Immature natural killer cell (primary cell): ENCODE results near the gene NSG1. TPM values are rescaled to one million over a fixed set of nuclear protein-coding genes. Genes with fewer than 3 reads are reported as not detected.
"Not testable (repeated sequence)": the region's sequence is repeated elsewhere in the genome, so short reads cannot be mapped to it uniquely, and the experiment has no call there.

ENCODE experiments used
- DNase-seq, 3 donors: peaks; one replicate each; pipeline ENCODE4 v3.0.0; 2022; ENCODE audit warnings: mixed read lengths in 1 of 3
- H3K27ac Mint-ChIP-seq, 6 donors: one replicate each; pipeline ENCODE4 v1.8.0; 2020; ENCODE audit warnings: mixed read lengths in 6 of 6, mild to moderate bottlenecking in 5 of 6, inconsistent platforms in 4 of 6, moderate library complexity in 3 of 6
- H3K27me3 Mint-ChIP-seq, 3 donors: one replicate each; pipeline ENCODE4 v1.8.0; 2020 to 2021; ENCODE audit warnings: low read depth in 3 of 3, mild to moderate bottlenecking in 3 of 3, mixed read lengths in 3 of 3, moderate library complexity in 3 of 3, inconsistent platforms in 1 of 3
- H3K36me3 Mint-ChIP-seq, 3 donors: one replicate each; pipeline ENCODE4 v1.8.0; 2020; ENCODE audit warnings: mixed read lengths in 3 of 3, inconsistent platforms in 2 of 3, mild to moderate bottlenecking in 2 of 3
- H3K4me1 Mint-ChIP-seq, 2 donors: one replicate each; pipeline ENCODE4 v1.8.0; 2020; ENCODE audit warnings: inconsistent platforms in 2 of 2, mild to moderate bottlenecking in 2 of 2, mixed read lengths in 2 of 2, moderate library complexity in 1 of 2
- H3K4me3 Mint-ChIP-seq, 5 donors: one replicate each; pipeline ENCODE4 v1.8.0; 2020; ENCODE audit warnings: mild to moderate bottlenecking in 5 of 5, mixed read lengths in 5 of 5, inconsistent platforms in 3 of 5, moderate library complexity in 3 of 5
- H3K9me3 Mint-ChIP-seq, 6 donors: one replicate each; pipeline ENCODE4 v1.8.0; 2020; ENCODE audit warnings: mild to moderate bottlenecking in 6 of 6, mixed read lengths in 6 of 6, inconsistent platforms in 4 of 6, moderate library complexity in 3 of 6
- polyA plus RNA-seq, 3 donors: library from polyadenylated mRNA; unstranded; fragments of 300-500 nt; fragmentation: Illumina TruSeq; gene quantifications; one replicate each; pipeline ENCODE4 v1.2.3, GENCODE V29; 2021

Gene NSG1
- polyA plus RNA-seq, 3 donors from 2014 or later, result 2.5 to 7.9 (median 4.5) TPM

- Mint-ChIP-seq H3K4me3 (no peak overlapping the region), H3K4me1 (peaks cover 15% of the 10 kb centered on the region in 2 donors), H3K9me3 (no peaks in the 10 kb centered on the region), H3K36me3 (peaks cover 34% of the 10 kb centered on the region in 3 donors), H3K27me3 (no peaks in the 10 kb centered on the region), H3K27ac (no peak overlapping the region)
- no peak for DNase-seq
Observed at GRCh38 chr4:4456816-4457578, 70.1 kb downstream of the NSG1 start.

GRCh38 chr4:4457803-4458553, 71.1 kb downstream of the NSG1 start:
- H3K27ac Mint-ChIP-seq, result no peak overlapping the region
- peaks cover 25 to 29% (median 26%) of the 10 kb centered on the region in 3 donors for H3K36me3 Mint-ChIP-seq

GRCh38 chr4:4459181-4459580, 72.3 kb downstream of the NSG1 start:
- Mint-ChIP-seq H3K27me3 (no peaks in the 10 kb centered on the region), H3K36me3 (peaks cover 17 to 26% (median 24%) of the 10 kb centered on the region in 3 donors)
- DNase-seq, result no peak

More at GRCh38 chr4:4457803-4458553, 71.1 kb downstream of the NSG1 start:
- H3K9me3 Mint-ChIP-seq, result no peaks in the 10 kb centered on the region
- H3K27me3 Mint-ChIP-seq, result no peaks in the 10 kb centered on the region
- H3K4me1 Mint-ChIP-seq, result peaks cover 25% of the 10 kb centered on the region in 2 donors
- H3K4me3 Mint-ChIP-seq, result no peak overlapping the region
- DNase-seq, result no peak

GRCh38 chr4:4460759-4461158, 73.9 kb downstream of the NSG1 start:
- H3K4me3 Mint-ChIP-seq, result no peak overlapping the region
- H3K36me3 Mint-ChIP-seq, result peaks cover 22 to 30% (median 22%) of the 10 kb centered on the region in 3 donors
- H3K4me1 Mint-ChIP-seq, result peaks cover 32 to 39% of the 10 kb centered on the region in 2 donors
- no peaks in the 10 kb centered on the region for H3K9me3 Mint-ChIP-seq
- peaks cover 0 to 3% (median 0%) of the 10 kb centered on the region in 3 donors for H3K27me3 Mint-ChIP-seq
- peak overlapping the region in 4 of 6 donors; percentile 38 to 90 (median 80) for H3K27ac Mint-ChIP-seq
- no peak for DNase-seq

More at GRCh38 chr4:4459181-4459580, 72.3 kb downstream of the NSG1 start:
- Mint-ChIP-seq H3K4me3 (no peak overlapping the region), H3K9me3 (no peaks in the 10 kb centered on the region), H3K4me1 (peaks cover 26 to 29% of the 10 kb centered on the region in 2 donors), H3K27ac (no peak overlapping the region)

- Mint-ChIP-seq H3K27ac (peak overlapping the region; percentile 53 to 90 (median 88)), H3K4me3 (peak overlapping the region in 1 of 5 donors; percentile 72), H3K4me1 (peaks cover 32 to 39% of the 10 kb centered on the region in 2 donors), H3K27me3 (peaks cover 0 to 4% (median 0%) of the 10 kb centered on the region in 3 donors), H3K36me3 (peaks cover 23 to 33% (median 26%) of the 10 kb centered on the region in 3 donors), H3K9me3 (peaks cover 0 to 3% (median 0%) of the 10 kb centered on the region in 6 donors)
- DNase-seq, result no peak
Observed at GRCh38 chr4:4461178-4461577, 74.3 kb downstream of the NSG1 start.

- Mint-ChIP-seq H3K9me3 (peaks cover 0 to 3% (median 0%) of the 10 kb centered on the region in 6 donors), H3K36me3 (peaks cover 23 to 36% (median 33%) of the 10 kb centered on the region in 3 donors), H3K4me3 (peak overlapping the region; percentile 28 to 72 (median 60)), H3K4me1 (peaks cover 32 to 39% of the 10 kb centered on the region in 2 donors), H3K27ac (peak overlapping the region; percentile 71 to 90 (median 88)), H3K27me3 (peaks cover 0 to 4% (median 0%) of the 10 kb centered on the region in 3 donors)
- DNase-seq, result peak; percentile 18 to 64 (median 36)
Observed at GRCh38 chr4:4461850-4462249, 74.9 kb downstream of the NSG1 start.

- Mint-ChIP-seq H3K4me3 (peak overlapping the region in 3 of 5 donors; percentile 12 to 72 (median 15)), H3K36me3 (peaks cover 20 to 43% (median 31%) of the 10 kb centered on the region in 3 donors), H3K27me3 (peaks cover 0 to 4% (median 0%) of the 10 kb centered on the region in 3 donors), H3K4me1 (peaks cover 32 to 46% of the 10 kb centered on the region in 2 donors), H3K27ac (peak overlapping the region; percentile 71 to 90 (median 88)), H3K9me3 (peaks cover 0 to 3% (median 0%) of the 10 kb centered on the region in 6 donors)
- DNase-seq, result no peak
Observed at GRCh38 chr4:4462970-4463369, 76.1 kb downstream of the NSG1 start.

GRCh38 chr4:4465238-4465637, 78.3 kb downstream of the NSG1 start:
- H3K9me3 Mint-ChIP-seq, DNase-seq, H3K4me3 Mint-ChIP-seq, H3K27me3 Mint-ChIP-seq: not testable (repeated sequence)
- Mint-ChIP-seq H3K4me1 (peaks cover 29 to 46% of the 10 kb centered on the region in 2 donors), H3K36me3 (peaks cover 22 to 35% (median 35%) of the 10 kb centered on the region in 3 donors), H3K27ac (peak overlapping the region in 3 of 6 donors; percentile 0 to 83 (median 0))

Other genes starting within 250 kb of the NSG1 start
- not detected for gene OTOP1, start 160.2 kb upstream of the NSG1 start, polyA plus RNA-seq
- gene TMEM128, start 138.9 kb upstream of the NSG1 start, polyA plus RNA-seq, result 10 to 100 TPM; 36.4 to 45.6 (median 41.0) TPM
- 10 to 100 TPM; 48.8 to 60.7 (median 54.6) TPM for gene LYAR, start 96.9 kb upstream of the NSG1 start, polyA plus RNA-seq
- 1 to 10 TPM; 3.2 to 6.9 (median 4.6) TPM for gene ZBTB49, start 96.9 kb upstream of the NSG1 start, polyA plus RNA-seq
- gene STX18, start 154.9 kb downstream of the NSG1 start, polyA plus RNA-seq, result 10 to 100 TPM; 22.5 to 26.6 (median 23.3) TPM